MV-4-11 (cell line): ENCODE measurements around the gene MAGI1.

Experiments
- DNase-seq: peaks from one replicate; lab custom pipeline; 2025; lab: John Stamatoyannopoulos, UW

The MAGI1 gene

GRCh38 chr3:65665915-65666314 is 372.8 kb downstream of the MAGI1 start:
- DNase-seq, result no peak

GRCh38 chr3:65664931-65665330 is 373.8 kb downstream of the MAGI1 start:
- DNase-seq, result no peak

GRCh38 chr3:65664446-65664845 is 374.3 kb downstream of the MAGI1 start:
- DNase-seq, result no peak

GRCh38 chr3:65662095-65662494 is 376.6 kb downstream of the MAGI1 start:
- no peak for DNase-seq

- no peak for DNase-seq
These were observed 378.6 kb downstream of the MAGI1 start for GRCh38 chr3:65660000-65660598.

- DNase-seq, result no peak
These were observed 379.3 kb downstream of the MAGI1 start for GRCh38 chr3:65659396-65659795.

- no peak for DNase-seq
These were observed 380.3 kb downstream of the MAGI1 start for GRCh38 chr3:65658401-65658800.

- no peak for DNase-seq
These were observed 383.7 kb downstream of the MAGI1 start for GRCh38 chr3:65655061-65655460.

- DNase-seq, result no peak
These were observed 385.0 kb downstream of the MAGI1 start for GRCh38 chr3:65653731-65654130.

GRCh38 chr3:65650247-65650646 is 388.5 kb downstream of the MAGI1 start:
- no peak for DNase-seq

- DNase-seq, result no peak
These were observed 391.3 kb downstream of the MAGI1 start for GRCh38 chr3:65647369-65647768.

- DNase-seq, result no peak
These were observed 395.8 kb downstream of the MAGI1 start for GRCh38 chr3:65642883-65643282.

GRCh38 chr3:65641777-65642176 is 396.9 kb downstream of the MAGI1 start:
- no peak for DNase-seq

GRCh38 chr3:65641045-65641444 is 397.7 kb downstream of the MAGI1 start:
- DNase-seq, result no peak

- no peak for DNase-seq
These were observed 399.3 kb downstream of the MAGI1 start for GRCh38 chr3:65639444-65639843.

- no peak for DNase-seq
These were observed 400.4 kb downstream of the MAGI1 start for GRCh38 chr3:65638301-65638700.

GRCh38 chr3:65636326-65636725 is 402.4 kb downstream of the MAGI1 start:
- DNase-seq, result no peak

GRCh38 chr3:65635657-65636056 is 403.1 kb downstream of the MAGI1 start:
- DNase-seq, result no peak

- no peak for DNase-seq
These were observed 405.6 kb downstream of the MAGI1 start for GRCh38 chr3:65633018-65633638.

- no peak for DNase-seq
These were observed 406.3 kb downstream of the MAGI1 start for GRCh38 chr3:65632414-65632813.

- no peak for DNase-seq
These were observed 409.7 kb downstream of the MAGI1 start for GRCh38 chr3:65628978-65629377.

- no peak for DNase-seq
These were observed 411.7 kb downstream of the MAGI1 start for GRCh38 chr3:65627062-65627461.

GRCh38 chr3:65625305-65625704 is 413.4 kb downstream of the MAGI1 start:
- no peak for DNase-seq

GRCh38 chr3:65623362-65623761 is 415.4 kb downstream of the MAGI1 start:
- DNase-seq, result no peak
